Naive B cell (primary cell): Measurements from ENCODE around the gene MAGEA6. TPM values are rescaled to one million over a fixed set of nuclear protein-coding genes. Genes with fewer than 3 reads are reported as not detected.

Experiments used
- polyA plus RNA-seq, 6 donors: library from polyadenylated mRNA; unstranded; fragments of 300-500 nt; fragmentation: Illumina TruSeq; gene quantifications; one replicate each; pipeline ENCODE4 v1.2.3, GENCODE V29; 2021; ENCODE audit warnings: low read depth in 6 of 6

Gene MAGEA6
- polyA plus RNA-seq, 6 donors from 2014 or later: not detected

Other genes with a start within 250 kb of the MAGEA6 start
- gene GABRQ, start 131.8 kb downstream of the MAGEA6 start, polyA plus RNA-seq: not detected
- gene MAGEA3, start 70.9 kb downstream of the MAGEA6 start, polyA plus RNA-seq: not detected
- gene CSAG2, start 60.4 kb downstream of the MAGEA6 start, polyA plus RNA-seq: not detected
- not detected for gene MAGEA2B, start 55.1 kb downstream of the MAGEA6 start, polyA plus RNA-seq
- gene CSAG1, start 36.0 kb downstream of the MAGEA6 start, polyA plus RNA-seq: not detected
- gene MAGEA12, start 35.9 kb downstream of the MAGEA6 start, polyA plus RNA-seq: not detected
- gene MAGEA2, start 15.8 kb downstream of the MAGEA6 start, polyA plus RNA-seq: not detected
- gene CSAG3, start 10.5 kb downstream of the MAGEA6 start, polyA plus RNA-seq: not detected
- 10 to 100 TPM; 21.4 to 34.3 (median 26.9) TPM for gene CETN2, start 61.1 kb upstream of the MAGEA6 start, polyA plus RNA-seq
- gene NSDHL, start 61.4 kb upstream of the MAGEA6 start, polyA plus RNA-seq: 10 to 100 TPM; 10.8 to 20.0 (median 15.4) TPM
- 1 to 10 TPM in 5 of 6 donors, under 1 TPM in 1; 0.55 to 4.3 (median 2.4) TPM for gene ZNF185, start 128.4 kb upstream of the MAGEA6 start, polyA plus RNA-seq
- gene PNMA5, start 224.4 kb upstream of the MAGEA6 start, polyA plus RNA-seq: under 1 TPM in 3 of 6 donors, not detected in 3; 0.08 to 0.09 (median 0.08) TPM